ENCODE data around the gene SLC6A12. TPM values are rescaled to one million over a fixed set of nuclear protein-coding genes. Genes with fewer than 3 reads are reported as not detected.

SLC6A12 gene
- total RNA-seq, 1 experiment from 2014 or later = 0.79 TPM

GRCh38 chr12:254039-254438, 40.1 kb upstream of the SLC6A12 start (continued):
- no peak for TF ChIP-seq HMGXB4 (CRISPR knock-in tag; IDR thresholded peaks at IDR 0.05)
- TF ChIP-seq TCF7 (CRISPR knock-in tag; IDR thresholded peaks at IDR 0.05; ENCODE audit: low read depth) = no peak
- no peak for TF ChIP-seq PRDM15 (CRISPR knock-in tag; IDR thresholded peaks at IDR 0.05)
- TF ChIP-seq ESRRA (CRISPR knock-in tag; IDR thresholded peaks at IDR 0.05; ENCODE audit: borderline replicate concordance) = no peak
- TF ChIP-seq NR3C1 (CRISPR knock-in tag; conservative IDR thresholded peaks at IDR 0.05; ENCODE audit: low read depth) = no peak

GRCh38 chr12:253116-253831, 39.3 kb upstream of the SLC6A12 start:
- TF ChIP-seq TCF7 (CRISPR knock-in tag; IDR thresholded peaks at IDR 0.05; ENCODE audit: low read depth) (no peak), OVOL2 (CRISPR knock-in tag; IDR thresholded peaks at IDR 0.05; ENCODE audit: borderline replicate concordance) (no peak), SMAD3 (CRISPR knock-in tag; IDR thresholded peaks at IDR 0.05; ENCODE audit: borderline replicate concordance) (no peak), ZNF121 (CRISPR knock-in tag; IDR thresholded peaks at IDR 0.05) (no peak), E2F5 (CRISPR knock-in tag; IDR thresholded peaks at IDR 0.05) (no peak), ZNF671 (CRISPR knock-in tag; IDR thresholded peaks at IDR 0.05) (no peak)

GRCh38 chr12:252636-253035, 38.7 kb upstream of the SLC6A12 start:
- H3K4me3 Mint-ChIP-seq = no peak overlapping the region
- POLR2A ChIA-PET = no interaction called here
- TF ChIP-seq ZNF121 (CRISPR knock-in tag; IDR thresholded peaks at IDR 0.05) (no peak), GABPB1 (CRISPR knock-in tag; IDR thresholded peaks at IDR 0.05) (no peak), GTF2I (CRISPR knock-in tag; conservative IDR thresholded peaks at IDR 0.05) (no peak), JUN (CRISPR knock-in tag; IDR thresholded peaks at IDR 0.05) (no peak)

More at GRCh38 chr12:253116-253831, 39.3 kb upstream of the SLC6A12 start:
- Mint-ChIP-seq H3K9me3 (peaks cover 9% of the 10 kb centered on the region; the same call in 1 of the 2 replicates), H3K4me1 (peaks cover 9% of the 10 kb centered on the region), H3K4me3 (no peak overlapping the region), H3K27ac (no peak overlapping the region), H3K27me3 (ENCODE audit: low read depth) (peaks cover 3% of the 10 kb centered on the region; the same call in 1 of the 2 replicates), H3K36me3 (no peaks in the 10 kb centered on the region)
- POLR2A ChIA-PET = no interaction called here
- no peak for DNase-seq (ENCODE audit: low spot score)
- no peak for ATAC-seq
- CTCF ChIA-PET = interaction anchor here (1.0 kb wide), 3 partner anchors 33 to 54 kb away, joined by 3 to 7 read pairs (median 5); no protein-coding TSS in a partner anchor

GRCh38 chr12:247271-247670, 33.3 kb upstream of the SLC6A12 start:
- no peak for ATAC-seq
- no peak overlapping the region for H3K4me3 Mint-ChIP-seq
- H3K9me3 Mint-ChIP-seq = peaks cover 29% of the 10 kb centered on the region
- no peaks in the 10 kb centered on the region for H3K4me1 Mint-ChIP-seq
- peaks cover 9% of the 10 kb centered on the region for H3K36me3 Mint-ChIP-seq
- ChIA-PET CTCF (no interaction called here), POLR2A (no interaction called here)
- no peak for DNase-seq (ENCODE audit: low spot score)
- no peak overlapping the region for H3K27ac Mint-ChIP-seq
- peaks cover 3% of the 10 kb centered on the region; the same call in 1 of the 2 replicates for H3K27me3 Mint-ChIP-seq (ENCODE audit: low read depth)
- TF ChIP-seq KAT7 (CRISPR knock-in tag; IDR thresholded peaks at IDR 0.05; ENCODE audit: borderline replicate concordance) (no peak), ZMAT4 (CRISPR knock-in tag; IDR thresholded peaks at IDR 0.05) (no peak), ZBTB21 (CRISPR knock-in tag; IDR thresholded peaks at IDR 0.05; ENCODE audit: borderline replicate concordance) (no peak), IRF1 (CRISPR knock-in tag; IDR thresholded peaks at IDR 0.05) (no peak), E2F4 (CRISPR knock-in tag; IDR thresholded peaks at IDR 0.05; ENCODE audit: borderline replicate concordance, low read depth) (no peak), GRHL2 (CRISPR knock-in tag; IDR thresholded peaks at IDR 0.05; ENCODE audit: insufficient replicate concordance, severe bottlenecking) (no peak)

More at GRCh38 chr12:252636-253035, 38.7 kb upstream of the SLC6A12 start:
- H3K36me3 Mint-ChIP-seq = peaks cover 2% of the 10 kb centered on the region; the same call in 1 of the 2 replicates
- H3K27me3 Mint-ChIP-seq (ENCODE audit: low read depth) = peaks cover 3% of the 10 kb centered on the region; the same call in 1 of the 2 replicates
- CTCF ChIA-PET = interaction anchor here (1.0 kb wide), 1 partner anchor 33 kb away, joined by 5 read pairs; no protein-coding TSS in a partner anchor
- H3K9me3 Mint-ChIP-seq = peaks cover 15% of the 10 kb centered on the region
- H3K4me1 Mint-ChIP-seq = peaks cover 9% of the 10 kb centered on the region
- ATAC-seq (no peak), DNase-seq (ENCODE audit: low spot score) (no peak)
- no peak overlapping the region for H3K27ac Mint-ChIP-seq
